Fibroblast of lung (primary cell): Measurements from ENCODE around the gene SCG3. TPM values are rescaled to one million over a fixed set of nuclear protein-coding genes. Genes with fewer than 3 reads are reported as not detected.
"Not testable (repeated sequence)": the region's sequence is repeated elsewhere in the genome, so short reads cannot be mapped to it uniquely, and the experiment has no call there.

Experiments used
- DNase-seq, 2 donors: peaks; one replicate each; pipeline versions ENCODE4 v3.0.0 to v3.0.0-alpha.2; 2010; ENCODE audit warnings: low read depth in 2 of 2
- H2AFZ ChIP-seq: 2 replicates; pipeline ENCODE4 v1.5.1; 2012; ENCODE audit warnings: low read length, control low read depth, inconsistent platforms
- H3K27ac ChIP-seq: 2 replicates; pipeline ENCODE4 v1.5.1; 2011; ENCODE audit warnings: low read length, control low read depth; ENCODE audit not compliant: insufficient read depth
- H3K27me3 ChIP-seq: 2 replicates; pipeline ENCODE4 v1.5.1; 2011; ENCODE audit warnings: mild to moderate bottlenecking, low read length; ENCODE audit not compliant: control insufficient read depth, insufficient read depth
- H3K36me3 ChIP-seq: 2 replicates; pipeline ENCODE4 v1.5.1; 2011; ENCODE audit warnings: low read length; ENCODE audit not compliant: control insufficient read depth, insufficient read depth
- H3K4me1 ChIP-seq: 2 replicates; pipeline ENCODE4 v1.5.1; 2011; ENCODE audit warnings: low read length; ENCODE audit not compliant: control insufficient read depth, insufficient read depth; ENCODE audit errors: extremely low read depth
- H3K4me2 ChIP-seq: 2 replicates; pipeline ENCODE4 v1.5.1; 2011; ENCODE audit warnings: low read length, control low read depth; ENCODE audit not compliant: insufficient read depth; ENCODE audit errors: extremely low read depth
- H3K4me3 ChIP-seq, 4 experiments: fragments of 200-600 bp in 1 of 4; sonication (generic) in 1 of 4; replicated peaks in 1 of 4; 2 replicates each; pipeline ENCODE4 v1.5.1; 2011 to 2016; ENCODE audit warnings: low read length in 4 of 4, low read depth in 3 of 4, mild to moderate bottlenecking in 3 of 4, control low read depth in 2 of 4, inconsistent platforms in 1 of 4, mixed read lengths in 1 of 4; ENCODE audit not compliant: insufficient read depth in 1 of 4; ENCODE audit errors: control extremely low read depth in 1 of 4
- H3K79me2 ChIP-seq: 2 replicates; pipeline ENCODE4 v1.5.1; 2012; ENCODE audit warnings: mild to moderate bottlenecking, low read length, inconsistent platforms; ENCODE audit not compliant: control insufficient read depth, insufficient read depth
- H3K9ac ChIP-seq: 2 replicates; pipeline ENCODE4 v1.5.1; 2011; ENCODE audit warnings: mild to moderate bottlenecking, low read length, control low read depth; ENCODE audit not compliant: insufficient read depth
- H3K9me3 ChIP-seq: 2 replicates; pipeline ENCODE4 v1.5.1; 2012; ENCODE audit warnings: low read depth, low read length; ENCODE audit not compliant: control insufficient read depth, insufficient read depth
- H4K20me1 ChIP-seq: 2 replicates; pipeline ENCODE4 v1.5.1; 2011; ENCODE audit warnings: low read length; ENCODE audit not compliant: control insufficient read depth, insufficient read depth; ENCODE audit errors: extremely low read depth
- CTCF ChIP-seq, 2 donors: IDR thresholded peaks in 1 of 2; conservative IDR thresholded peaks in 1 of 2; 1 replicate in 1 of 2; 2 replicates in 1 of 2; pipeline ENCODE4 v1.5.1; 2011 to 2012; ENCODE audit warnings: low read length in 2 of 2, control low read depth in 1 of 2, inconsistent platforms in 1 of 2, low read depth in 1 of 2, mild to moderate bottlenecking in 1 of 2
- EZH2 ChIP-seq: IDR thresholded peaks from 2 replicates; pipeline ENCODE4 v1.5.1; 2012; ENCODE audit warnings: low read length, control low read depth, mild to moderate bottlenecking; ENCODE audit errors: missing control alignments
- polyA plus RNA-seq, 2 donors: library from polyadenylated mRNA; depleted of rRNA in 1 of 2; stranded (reverse) in 1 of 2; unstranded in 1 of 2; fragments of >200 nt; gene quantifications; 2 replicates each; pipeline ENCODE4 v1.2.1, GENCODE V29; 2011 to 2012; ENCODE audit warnings: missing spikeins in 1 of 2
- total RNA-seq: library from RNA; depleted of rRNA; stranded (reverse); fragments of >200 nt; gene quantifications from 2 replicates; pipeline ENCODE4 v1.2.1, GENCODE V29; 2014

The SCG3 gene
- total and polyA plus RNA-seq, 2 donors (not counting 1 experiment from before 2014, with no cell fraction given) = not detected

DNA sequence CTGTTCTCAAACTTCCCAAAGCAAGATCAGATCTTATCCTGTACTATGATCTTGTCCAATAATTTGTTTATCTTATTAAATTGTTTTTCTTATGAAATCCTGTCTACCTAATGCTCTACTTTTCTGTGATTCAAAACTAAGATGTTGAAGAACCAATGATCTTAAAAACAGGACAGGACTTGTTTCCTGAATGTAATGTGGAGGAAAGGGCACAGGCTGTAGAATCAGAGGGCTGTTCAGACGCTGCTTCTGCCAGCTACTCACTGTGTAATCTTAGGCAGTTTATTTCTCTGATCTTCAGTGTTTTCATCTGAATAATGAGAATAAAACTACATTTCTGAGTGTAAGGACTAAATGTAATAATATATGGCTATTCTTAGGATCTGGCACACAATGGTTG, 38.6 kb upstream of the SCG3 start:
- Histone ChIP-seq H2AFZ (no peak overlapping the region), H3K9me3 (no peaks in the 10 kb centered on the region), H3K79me2 (no peaks in the 10 kb centered on the region), H3K27ac (no peak overlapping the region), H3K4me1 (no peaks in the 10 kb centered on the region), H3K9ac (no peak overlapping the region), H3K36me3 (no peaks in the 10 kb centered on the region), H3K27me3 (peaks cover 3% of the 10 kb centered on the region), H3K4me2 (no peak overlapping the region), H4K20me1 (no peaks in the 10 kb centered on the region), H3K4me3 (no peak overlapping the region)
- TF ChIP-seq EZH2 = no peak
- no peak for TF ChIP-seq CTCF (conservative IDR thresholded peaks at IDR 0.05 in 1 of 2, IDR thresholded peaks at IDR 0.05 in 1 of 2; ENCODE audit: low read depth in 1 of 2, low read length in 2 of 2)
- no peak for DNase-seq

DNA sequence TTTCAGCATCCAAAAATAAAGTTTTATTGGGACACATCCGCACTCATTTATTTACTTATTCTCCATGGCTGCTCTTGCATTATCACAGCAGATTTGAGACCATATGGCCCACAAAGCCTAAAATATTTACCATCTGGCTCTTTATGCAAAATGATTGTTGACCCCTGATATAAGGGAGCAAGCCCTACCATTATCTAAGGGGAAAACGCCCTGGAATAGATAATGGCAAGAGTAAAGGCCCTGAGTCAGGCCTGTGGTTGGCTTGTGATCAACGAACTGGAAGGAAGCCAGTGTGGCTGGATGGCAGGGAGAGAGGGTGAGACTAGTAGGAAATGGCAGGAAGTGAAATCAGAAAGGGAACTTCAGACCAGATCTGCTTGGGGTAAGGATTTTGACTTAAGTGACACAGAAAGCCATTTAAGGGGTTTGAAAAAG, 34.2 kb upstream of the SCG3 start:
- Histone ChIP-seq H2AFZ (no peak overlapping the region), H3K4me1 (no peaks in the 10 kb centered on the region), H3K4me2 (no peak overlapping the region), H3K36me3 (no peaks in the 10 kb centered on the region), H3K9ac (no peak overlapping the region), H3K27ac (no peak overlapping the region), H3K9me3 (no peaks in the 10 kb centered on the region), H4K20me1 (no peaks in the 10 kb centered on the region), H3K27me3 (peaks cover 3% of the 10 kb centered on the region), H3K4me3 (no peak overlapping the region), H3K79me2 (no peaks in the 10 kb centered on the region)
- TF ChIP-seq EZH2 (no peak), CTCF (conservative IDR thresholded peaks at IDR 0.05 in 1 of 2, IDR thresholded peaks at IDR 0.05 in 1 of 2; ENCODE audit: low read depth in 1 of 2, low read length in 2 of 2) (no peak)
- DNase-seq = peak; percentile 59

- not testable (repeated sequence) for H3K36me3 ChIP-seq, H3K27me3 ChIP-seq, H3K9me3 ChIP-seq, H3K4me1 ChIP-seq, H3K4me2 ChIP-seq, H3K79me2 ChIP-seq, H3K27ac ChIP-seq, H2AFZ ChIP-seq, H3K4me3 ChIP-seq, DNase-seq, H3K9ac ChIP-seq, H4K20me1 ChIP-seq
Observed at GRCh38 chr15:51648101-51648500, 33.2 kb upstream of the SCG3 start.

DNA sequence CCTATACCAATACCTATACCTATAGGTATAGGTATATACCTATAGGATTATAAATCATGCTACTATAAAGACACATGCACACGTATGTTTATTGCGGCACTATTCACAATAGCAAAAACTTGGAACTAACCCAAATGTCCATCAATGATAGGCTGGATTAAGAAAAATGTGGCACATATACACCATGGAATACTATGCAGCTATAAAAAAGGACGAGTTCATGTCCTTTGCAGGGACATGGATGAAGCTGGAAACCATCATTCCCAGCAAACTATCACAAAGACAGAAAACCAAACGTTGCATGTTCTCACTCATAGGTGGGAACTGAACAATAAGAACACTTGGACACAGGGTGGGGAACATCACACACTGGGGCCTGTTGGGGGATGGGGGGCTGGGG, 32.7 kb upstream of the SCG3 start:
- H3K4me2 ChIP-seq, H3K9ac ChIP-seq, H3K4me3 ChIP-seq, H3K36me3 ChIP-seq, H3K4me1 ChIP-seq, H2AFZ ChIP-seq, H4K20me1 ChIP-seq, DNase-seq, H3K9me3 ChIP-seq, H3K27me3 ChIP-seq, H3K27ac ChIP-seq, H3K79me2 ChIP-seq: not testable (repeated sequence)
